ENCODE results near the gene SEMA4F.

GRCh38 chr2:74620671-74621070 is 33.4 kb upstream of the SEMA4F start:
- no peak for TF ChIP-seq POLR2A (IDR thresholded peaks at IDR 0.05; ENCODE audit: low read length)
- TF ChIP-seq GATA1 (IDR thresholded peaks at IDR 0.05; ENCODE audit: low read depth, low read length) = no peak
